Measurements from ENCODE around the gene GTF2H2C_2.
"Not testable (repeated sequence)": the region's sequence is repeated elsewhere in the genome, so short reads cannot be mapped to it uniquely, and the experiment has no call there.

DNA sequence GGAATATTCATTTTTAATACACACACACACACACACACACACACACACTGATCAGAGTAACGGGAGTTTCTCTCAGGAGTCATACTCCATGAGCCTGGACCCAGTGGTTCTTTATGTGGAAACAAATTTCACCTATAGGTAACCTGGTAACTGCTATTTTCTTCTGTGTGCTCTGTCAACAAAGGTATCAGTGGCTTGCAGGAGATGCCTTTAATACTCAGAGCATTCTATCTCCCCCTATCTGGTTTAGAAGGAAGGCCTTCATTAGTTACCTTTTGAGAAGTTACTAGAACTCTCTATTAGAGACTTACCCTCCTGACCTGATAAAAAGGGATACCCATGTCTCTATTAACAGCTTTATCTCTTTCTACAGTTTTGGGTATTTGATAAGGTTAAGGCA is 34.4 kb downstream of the GTF2H2C_2 start:
- TF ChIP-seq, protein P1, sequence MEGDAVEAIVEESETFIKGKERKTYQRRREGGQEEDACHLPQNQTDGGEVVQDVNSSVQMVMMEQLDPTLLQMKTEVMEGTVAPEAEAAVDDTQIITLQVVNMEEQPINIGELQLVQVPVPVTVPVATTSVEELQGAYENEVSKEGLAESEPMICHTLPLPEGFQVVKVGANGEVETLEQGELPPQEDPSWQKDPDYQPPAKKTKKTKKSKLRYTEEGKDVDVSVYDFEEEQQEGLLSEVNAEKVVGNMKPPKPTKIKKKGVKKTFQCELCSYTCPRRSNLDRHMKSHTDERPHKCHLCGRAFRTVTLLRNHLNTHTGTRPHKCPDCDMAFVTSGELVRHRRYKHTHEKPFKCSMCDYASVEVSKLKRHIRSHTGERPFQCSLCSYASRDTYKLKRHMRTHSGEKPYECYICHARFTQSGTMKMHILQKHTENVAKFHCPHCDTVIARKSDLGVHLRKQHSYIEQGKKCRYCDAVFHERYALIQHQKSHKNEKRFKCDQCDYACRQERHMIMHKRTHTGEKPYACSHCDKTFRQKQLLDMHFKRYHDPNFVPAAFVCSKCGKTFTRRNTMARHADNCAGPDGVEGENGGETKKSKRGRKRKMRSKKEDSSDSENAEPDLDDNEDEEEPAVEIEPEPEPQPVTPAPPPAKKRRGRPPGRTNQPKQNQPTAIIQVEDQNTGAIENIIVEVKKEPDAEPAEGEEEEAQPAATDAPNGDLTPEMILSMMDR (IDR thresholded peaks at IDR 0.05): not testable (repeated sequence)
- TF ChIP-seq POLR2A (IDR thresholded peaks at IDR 0.05): not testable (repeated sequence)
